Colonic mucosa (tissue), 4 donors: ENCODE results near the gene S100B. TPM values are rescaled to one million over a fixed set of nuclear protein-coding genes. Genes with fewer than 3 reads are reported as not detected.

Experiments used
- DNase-seq: peaks from one replicate; pipeline ENCODE4 v3.0.0-alpha.2; 2020
- H3K27ac ChIP-seq: fragments of 200-600 bp; one replicate; pipeline ENCODE4 v1.8.0; 2021
- H3K27me3 ChIP-seq: fragments of 200-600 bp; one replicate; pipeline ENCODE4 v1.8.0; 2021
- H3K36me3 ChIP-seq: fragments of 200-600 bp; one replicate; pipeline ENCODE4 v1.8.0; 2021
- H3K4me1 ChIP-seq: fragments of 200-600 bp; one replicate; pipeline ENCODE4 v1.8.0; 2021; ENCODE audit warnings: mild to moderate bottlenecking
- H3K4me3 ChIP-seq: fragments of 200-600 bp; one replicate; pipeline ENCODE4 v1.8.0; 2021
- H3K9ac ChIP-seq, 2 donors: one replicate each; pipeline ENCODE4 v1.7.0; 2013; ENCODE audit warnings: control low read depth in 2 of 2, low read depth in 2 of 2, low read length in 2 of 2
- H3K9me3 ChIP-seq: fragments of 200-600 bp; one replicate; pipeline ENCODE4 v1.8.0; 2021
- intact Hi-C: fragments of 100-400 bp; cut with DNase I; formaldehyde crosslinking; loops from one replicate; pipeline ENCODE4 v1.14.1; 2022
- total RNA-seq, 2 donors: library from RNA; stranded (reverse); fragmentation: NEBNext Ultra II Directional in 1 of 2; extraction: Animal tissue kit (Norgen Biotek cat#: 25700) in 1 of 2; gene quantifications; one replicate each; pipeline ENCODE4 v1.2.1, GENCODE V29; 2021
- TF ChIP-seq, protein P1 (sequence below): fragments of 200-600 bp; IDR thresholded peaks from one replicate; pipeline ENCODE4 v1.8.0; 2022; ENCODE audit warnings: antibody characterized with exemption, mild to moderate bottlenecking
- donor health status: healthy.
- donor health status: DM: no; HTN: no; CAD: no.
- donor health status: DM: no; HTN: no; CAD: no.

The S100B gene
- total RNA-seq, result 1 to 10 TPM; 3.3 to 8.2 TPM

- no peaks in the 10 kb centered on the region for H3K27me3 ChIP-seq
- H3K9me3 ChIP-seq, result no peaks in the 10 kb centered on the region
- no peak within 1 kb of the TSS for H3K27ac ChIP-seq
- DNase-seq, result no peak
- H3K9ac ChIP-seq, result no peak within 1 kb of the TSS
- TF ChIP-seq, protein P1, sequence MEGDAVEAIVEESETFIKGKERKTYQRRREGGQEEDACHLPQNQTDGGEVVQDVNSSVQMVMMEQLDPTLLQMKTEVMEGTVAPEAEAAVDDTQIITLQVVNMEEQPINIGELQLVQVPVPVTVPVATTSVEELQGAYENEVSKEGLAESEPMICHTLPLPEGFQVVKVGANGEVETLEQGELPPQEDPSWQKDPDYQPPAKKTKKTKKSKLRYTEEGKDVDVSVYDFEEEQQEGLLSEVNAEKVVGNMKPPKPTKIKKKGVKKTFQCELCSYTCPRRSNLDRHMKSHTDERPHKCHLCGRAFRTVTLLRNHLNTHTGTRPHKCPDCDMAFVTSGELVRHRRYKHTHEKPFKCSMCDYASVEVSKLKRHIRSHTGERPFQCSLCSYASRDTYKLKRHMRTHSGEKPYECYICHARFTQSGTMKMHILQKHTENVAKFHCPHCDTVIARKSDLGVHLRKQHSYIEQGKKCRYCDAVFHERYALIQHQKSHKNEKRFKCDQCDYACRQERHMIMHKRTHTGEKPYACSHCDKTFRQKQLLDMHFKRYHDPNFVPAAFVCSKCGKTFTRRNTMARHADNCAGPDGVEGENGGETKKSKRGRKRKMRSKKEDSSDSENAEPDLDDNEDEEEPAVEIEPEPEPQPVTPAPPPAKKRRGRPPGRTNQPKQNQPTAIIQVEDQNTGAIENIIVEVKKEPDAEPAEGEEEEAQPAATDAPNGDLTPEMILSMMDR, result no peak
- intact Hi-C loops, result no loop called here
- H3K4me3 ChIP-seq, result no peak within 1 kb of the TSS
- no peaks in the 10 kb centered on the region for H3K36me3 ChIP-seq
- H3K4me1 ChIP-seq, result no peaks in the 10 kb centered on the region
Measured at GRCh38 chr21:46604975-46605766, at the start of gene S100B. Gene S100B, minus strand, starts transcription at chr21:46605082. Its CDS starts 2,667 bp downstream, at chr21:46602415.

- intact Hi-C loops, result no loop called here
- no peak overlapping the region for H3K9ac ChIP-seq
- H3K36me3 ChIP-seq, result peaks cover 18% of the 10 kb centered on the region
Measured at GRCh38 chr21:46651121-46651520, 46.2 kb upstream of the S100B start.

DNA sequence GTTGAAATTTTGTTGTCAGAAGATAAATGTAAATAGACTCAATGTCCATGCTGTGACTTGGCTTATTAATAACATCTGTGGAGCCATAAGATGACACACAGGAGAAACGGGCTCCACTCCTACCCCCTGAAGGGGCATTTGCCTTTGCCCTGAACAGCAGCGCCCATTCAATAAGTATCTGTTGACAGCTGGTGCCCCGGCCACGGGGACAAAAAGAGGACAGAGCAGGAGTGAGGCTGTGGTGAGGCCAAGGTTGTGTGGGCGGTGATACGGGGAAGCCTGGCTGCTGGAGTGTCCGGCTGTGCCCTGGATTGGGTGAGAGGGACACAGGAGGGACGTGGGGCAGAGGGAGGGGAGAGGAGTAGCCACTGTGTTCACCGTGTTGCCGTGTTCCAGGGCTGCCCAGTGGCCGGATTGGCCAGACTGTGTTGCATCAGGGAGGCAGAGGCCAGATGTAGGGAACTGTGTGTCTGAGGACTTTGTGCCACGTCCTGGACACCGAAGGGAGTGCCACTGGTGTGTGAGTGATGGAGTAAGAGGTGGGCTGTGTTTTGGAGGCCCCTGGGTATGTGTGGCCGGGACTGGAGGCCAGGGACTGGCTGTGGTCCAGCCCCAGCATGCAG, 45.7 kb upstream of the S100B start:
- no peak for DNase-seq
- H3K4me1 ChIP-seq, result no peaks in the 10 kb centered on the region
- H3K27ac ChIP-seq, result no peak overlapping the region
- H3K4me3 ChIP-seq, result no peak overlapping the region
- peaks cover 18% of the 10 kb centered on the region for H3K36me3 ChIP-seq
- TF ChIP-seq, protein P1, result no peak
- intact Hi-C loops, result no loop called here
- H3K9me3 ChIP-seq, result no peaks in the 10 kb centered on the region
- H3K27me3 ChIP-seq, result no peaks in the 10 kb centered on the region
- no peak overlapping the region for H3K9ac ChIP-seq

More at GRCh38 chr21:46651121-46651520, 46.2 kb upstream of the S100B start:
- Histone ChIP-seq H3K9me3 (no peaks in the 10 kb centered on the region), H3K27me3 (no peaks in the 10 kb centered on the region), H3K27ac (no peak overlapping the region), H3K4me3 (no peak overlapping the region), H3K4me1 (no peaks in the 10 kb centered on the region)
- DNase-seq, result no peak
- TF ChIP-seq, protein P1, result no peak

DNA sequence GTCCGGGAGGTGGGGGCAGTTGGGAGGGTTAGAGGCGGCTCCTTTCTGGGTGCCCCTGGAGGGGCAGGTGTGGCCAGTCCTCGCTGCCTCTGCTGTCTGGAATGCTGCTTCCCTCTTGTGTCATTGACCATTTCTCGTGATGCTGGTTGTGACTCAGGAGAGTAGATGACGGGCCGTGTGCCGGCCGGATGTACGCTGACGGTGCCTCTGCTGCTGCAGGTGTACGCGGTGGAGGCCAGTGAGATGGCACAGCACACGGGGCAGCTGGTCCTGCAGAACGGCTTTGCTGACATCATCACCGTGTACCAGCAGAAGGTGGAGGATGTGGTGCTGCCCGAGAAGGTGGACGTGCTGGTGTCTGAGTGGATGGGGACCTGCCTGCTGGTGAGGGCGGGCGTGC, 44.5 kb upstream of the S100B start:
- intact Hi-C loops, result no loop called here
- Histone ChIP-seq H3K27me3 (no peaks in the 10 kb centered on the region), H3K4me1 (no peaks in the 10 kb centered on the region), H3K27ac (no peak overlapping the region), H3K4me3 (no peak overlapping the region), H3K9me3 (no peaks in the 10 kb centered on the region), H3K36me3 (peaks cover 12% of the 10 kb centered on the region), H3K9ac (no peak overlapping the region)
- no peak for DNase-seq
- TF ChIP-seq, protein P1, result no peak

DNA sequence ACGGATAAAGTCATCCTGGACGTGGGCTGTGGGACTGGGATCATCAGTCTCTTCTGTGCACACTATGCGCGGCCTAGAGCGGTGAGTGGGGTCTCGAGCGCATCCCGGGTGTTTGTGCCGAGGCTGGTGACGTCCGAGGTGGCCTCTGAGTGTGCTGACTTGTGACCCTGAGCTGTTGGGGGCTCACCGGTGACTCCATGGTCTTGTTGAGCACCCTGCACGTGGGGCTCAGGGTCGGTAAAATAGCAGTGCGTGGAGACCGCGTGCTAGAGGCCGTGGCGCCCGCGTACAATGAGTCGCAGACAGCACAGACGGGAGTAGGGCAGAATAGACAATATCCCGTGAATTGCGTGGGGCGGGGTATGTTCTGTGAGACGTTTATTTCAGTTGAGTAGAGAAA, 43.7 kb upstream of the S100B start:
- Histone ChIP-seq H3K4me3 (no peak overlapping the region), H3K9ac (no peak overlapping the region), H3K9me3 (no peaks in the 10 kb centered on the region), H3K4me1 (no peaks in the 10 kb centered on the region), H3K27ac (no peak overlapping the region), H3K36me3 (peaks cover 12% of the 10 kb centered on the region), H3K27me3 (no peaks in the 10 kb centered on the region)
- DNase-seq, result no peak
- intact Hi-C loops, result no loop called here
- TF ChIP-seq, protein P1, result no peak
